ENCODE data around the gene FMO1.

GRCh38 chr1:171265686-171266085, 17.4 kb downstream of the FMO1 start:
- TF ChIP-seq POLR2A (IDR thresholded peaks at IDR 0.05; ENCODE audit: low read depth, low read length) (no peak), TAF1 (IDR thresholded peaks at IDR 0.05; ENCODE audit: borderline replicate concordance, low read depth, low read length) (no peak)
